GM23338 (cell line): ENCODE results near the gene TRMT61A. TPM values are rescaled to one million over a fixed set of nuclear protein-coding genes. Genes with fewer than 3 reads are reported as not detected.

Experiments
- ATAC-seq: fragments of 200-7000 bp; cut with Tn5 transposase; 3 replicates; pipeline ENCODE4 v1.9.1; 2020
- DNase-seq: peaks from one replicate; pipeline ENCODE4 v3.0.0-alpha.2; 2015; ENCODE audit warnings: low spot score
- H2AFZ ChIP-seq: fragments of 200-600 bp; sonication (generic); 2 replicates; pipeline ENCODE4 v1.8.0; 2016; ENCODE audit warnings: antibody characterized with exemption, mild to moderate bottlenecking, moderate library complexity
- H3F3A ChIP-seq: fragments of 200-600 bp; sonication (generic); replicated peaks from 2 replicates; pipeline ENCODE4 v1.8.0; 2017; ENCODE audit warnings: antibody characterized with exemption, mixed run types, low read depth
- H3K27ac ChIP-seq: fragments of 200-600 bp; sonication (generic); 2 replicates; pipeline ENCODE4 v1.6.1; 2016; ENCODE audit warnings: low read depth
- H3K27me3 ChIP-seq: fragments of 200-600 bp; sonication (generic); 2 replicates; pipeline ENCODE4 v1.8.0; 2016; ENCODE audit warnings: mild to moderate bottlenecking, mixed run types, moderate library complexity; ENCODE audit not compliant: insufficient read depth
- H3K36me3 ChIP-seq: fragments of 200-600 bp; sonication (generic); 2 replicates; pipeline ENCODE4 v1.8.0; 2016; ENCODE audit warnings: mild to moderate bottlenecking; ENCODE audit not compliant: insufficient read depth
- H3K4me1 ChIP-seq: fragments of 200-600 bp; sonication (generic); 2 replicates; pipeline ENCODE4 v1.8.0; 2016; ENCODE audit warnings: mild to moderate bottlenecking, moderate library complexity; ENCODE audit not compliant: insufficient read depth
- H3K4me2 ChIP-seq: fragments of 200-600 bp; sonication (generic); 2 replicates; pipeline ENCODE4 v1.7.1; 2017; ENCODE audit warnings: mixed run types
- H3K4me3 ChIP-seq: fragments of 200-600 bp; sonication (generic); 2 replicates; pipeline ENCODE4 v1.6.1; 2016; ENCODE audit warnings: mixed run types
- H3K79me2 ChIP-seq: fragments of 200-600 bp; sonication (generic); replicated peaks from 2 replicates; pipeline ENCODE4 v1.8.0; 2017; ENCODE audit warnings: mild to moderate bottlenecking; ENCODE audit not compliant: insufficient read depth
- H3K9me2 ChIP-seq: fragments of 200-600 bp; sonication (generic); 2 replicates; pipeline ENCODE4 v1.8.0; 2017; ENCODE audit not compliant: insufficient read depth
- H4K20me1 ChIP-seq: fragments of 200-600 bp; sonication (generic); replicated peaks from 2 replicates; pipeline ENCODE4 v1.8.0; 2017; ENCODE audit warnings: mild to moderate bottlenecking; ENCODE audit not compliant: insufficient read depth
- H3K27ac Mint-ChIP-seq: 2 replicates; pipeline ENCODE4 v1.8.0; 2020; ENCODE audit warnings: inconsistent platforms, mild to moderate bottlenecking, moderate library complexity, mixed read lengths
- H3K27me3 Mint-ChIP-seq: 3 replicates; pipeline ENCODE4 v1.8.0; 2022; ENCODE audit warnings: low read depth, mild to moderate bottlenecking, moderate library complexity, mixed read lengths, inconsistent platforms; ENCODE audit not compliant: insufficient read depth, poor library complexity
- H3K36me3 Mint-ChIP-seq: 3 replicates; pipeline ENCODE4 v1.8.0; 2021; ENCODE audit warnings: low read depth, mild to moderate bottlenecking, inconsistent platforms, moderate library complexity, mixed read lengths
- H3K4me1 Mint-ChIP-seq: 3 replicates; pipeline ENCODE4 v1.8.0; 2020; ENCODE audit warnings: mild to moderate bottlenecking, inconsistent platforms, mixed read lengths
- H3K4me3 Mint-ChIP-seq: 3 replicates; pipeline ENCODE4 v1.8.0; 2021; ENCODE audit warnings: moderate library complexity, mild to moderate bottlenecking, inconsistent platforms, mixed read lengths
- H3K9me3 Mint-ChIP-seq: 3 replicates; pipeline ENCODE4 v1.8.0; 2020; ENCODE audit warnings: moderate library complexity, mild to moderate bottlenecking, inconsistent platforms, mixed read lengths
- CREB1 ChIP-seq: fragments of 250-450 bp; sonication (Bioruptor Pico); IDR thresholded peaks from 2 replicates; pipeline ENCODE4 v1.5.0; 2020; ENCODE audit warnings: low read depth, mild to moderate bottlenecking, moderate library complexity
- CTCF ChIP-seq, 2 experiments: fragments of 200-600 bp in 1 of 2; sonication (generic) in 1 of 2; conservative IDR thresholded peaks; 2 replicates each; pipeline versions ENCODE4 v1.5.1 to v1.6.1; 2016 to 2017; ENCODE audit warnings: antibody characterized with exemption in 2 of 2, low read depth in 2 of 2, mild to moderate bottlenecking in 2 of 2, moderate library complexity in 1 of 2
- ETS1 ChIP-seq: IDR thresholded peaks from 2 replicates; pipeline ENCODE4 v1.6.1; 2016; ENCODE audit warnings: antibody characterized with exemption
- EZH2phosphoT487 ChIP-seq: fragments of 200-600 bp; sonication (generic); IDR thresholded peaks from one replicate; pipeline ENCODE4 v1.8.1; 2018; ENCODE audit warnings: antibody characterized with exemption; ENCODE audit not compliant: unreplicated experiment
- JUNB ChIP-seq: IDR thresholded peaks from one replicate; pipeline ENCODE4 v1.6.1; 2016; ENCODE audit warnings: antibody characterized with exemption; ENCODE audit not compliant: unreplicated experiment
- NANOG ChIP-seq: IDR thresholded peaks from 2 replicates; pipeline ENCODE4 v1.6.1; 2016; ENCODE audit warnings: antibody characterized with exemption, borderline replicate concordance
- REST ChIP-seq: IDR thresholded peaks from one replicate; pipeline ENCODE4 v1.6.1; 2018; ENCODE audit warnings: antibody characterized with exemption; ENCODE audit not compliant: unreplicated experiment
- ZNF331 ChIP-seq: fragments of 250-450 bp; sonication (Bioruptor Pico); IDR thresholded peaks from 2 replicates; pipeline ENCODE4 v1.5.0; 2020; ENCODE audit warnings: low read depth, mild to moderate bottlenecking, moderate library complexity
- polyA plus RNA-seq: library from polyadenylated mRNA; unstranded; fragments of >200 nt; fragmentation: Nextera tagmentation; extraction: Ambion mirVana; gene quantifications from 2 replicates; pipeline ENCODE4 v1.2.1, GENCODE V29; 2016
- total RNA-seq: library from RNA; depleted of rRNA; stranded (reverse); fragments of >200 nt; shearing (Covaris generic); gene quantifications from 2 replicates; pipeline ENCODE4 v1.2.3, GENCODE V29; 2014

The TRMT61A gene
- total and polyA plus RNA-seq, 2 experiments from 2014 or later = 13.4 to 28.2 TPM

GRCh38 chr14:103500148-103500990 is 28.6 kb upstream of the TRMT61A start:
- Mint-ChIP-seq H3K9me3 (no peaks in the 10 kb centered on the region), H3K4me1 (peaks cover 4% of the 10 kb centered on the region; the same call in 2 of the 3 replicates), H3K4me3 (no peak overlapping the region), H3K27ac (no peak overlapping the region; the same call in 1 of the 2 replicates), H3K27me3 (peaks cover 3% of the 10 kb centered on the region), H3K36me3 (peaks cover 45% of the 10 kb centered on the region)
- H3K4me2 ChIP-seq = no peak overlapping the region
- TF ChIP-seq ETS1 (no peak), CTCF (conservative IDR thresholded peaks at IDR 0.05; ENCODE audit: low read depth in 2 of 2) (peak; percentile 95 to 98)
- no peaks in the 10 kb centered on the region for H3K9me2 ChIP-seq
- H2AFZ ChIP-seq = no peak overlapping the region
- peaks cover 14% of the 10 kb centered on the region; the same call in 1 of the 2 replicates for H3F3A ChIP-seq
- H3K27ac ChIP-seq = 0 out of 2 replicates have a peak overlapping the region, but pooled peaks have one; percentile 3
- H3K4me1 ChIP-seq = no peaks in the 10 kb centered on the region
- no peaks in the 10 kb centered on the region for H3K27me3 ChIP-seq
- H4K20me1 ChIP-seq = no peaks in the 10 kb centered on the region; the same call in 1 of the 2 replicates
- peak; percentile 99 for ATAC-seq
- no peak overlapping the region for H3K4me3 ChIP-seq
- H3K79me2 ChIP-seq = peaks cover 5% of the 10 kb centered on the region; the same call in 1 of the 2 replicates
- DNase-seq = peak; percentile 95
- H3K36me3 ChIP-seq = peaks cover 25% of the 10 kb centered on the region

GRCh38 chr14:103501041-103501870 is 27.7 kb upstream of the TRMT61A start:
- Mint-ChIP-seq H3K4me3 (no peak overlapping the region; the same call in 2 of the 3 replicates), H3K27ac (peak overlapping the region; percentile 36; the same call in 1 of the 2 replicates), H3K27me3 (peaks cover 3% of the 10 kb centered on the region), H3K9me3 (no peaks in the 10 kb centered on the region), H3K36me3 (peaks cover 45% of the 10 kb centered on the region), H3K4me1 (peaks cover 4% of the 10 kb centered on the region; the same call in 2 of the 3 replicates)
- Histone ChIP-seq H4K20me1 (no peaks in the 10 kb centered on the region; the same call in 1 of the 2 replicates), H3K79me2 (peaks cover 5% of the 10 kb centered on the region; the same call in 1 of the 2 replicates), H3K4me1 (no peaks in the 10 kb centered on the region), H3K4me2 (no peak overlapping the region), H3F3A (peaks cover 14% of the 10 kb centered on the region; the same call in 1 of the 2 replicates), H3K36me3 (peaks cover 21% of the 10 kb centered on the region), H2AFZ (no peak overlapping the region), H3K27ac (no peak overlapping the region), H3K4me3 (no peak overlapping the region), H3K27me3 (no peaks in the 10 kb centered on the region), H3K9me2 (no peaks in the 10 kb centered on the region)
- ATAC-seq (no peak), DNase-seq (no peak)
- TF ChIP-seq JUNB (no peak), REST (no peak), ZNF331 (CRISPR knock-in tag) (no peak), CREB1 (CRISPR knock-in tag) (no peak), EZH2phosphoT487 (no peak), NANOG (no peak)
